ENCODE results near the gene ELP4.

GRCh38 chr11:31641477-31642062 is 132.0 kb downstream of the ELP4 start:
- peak; percentile 72 for TF ChIP-seq CTCF (conservative IDR thresholded peaks at IDR 0.05; ENCODE audit: low read depth, low read length)
- TF ChIP-seq EZH2 (IDR thresholded peaks at IDR 0.05; ENCODE audit: low read length, unreplicated experiment): no peak

Data from PC-3 (cell line).